ENCODE results near the gene APOL5. TPM values are rescaled to one million over a fixed set of nuclear protein-coding genes. Genes with fewer than 3 reads are reported as not detected.
"Not testable (repeated sequence)": the region's sequence is repeated elsewhere in the genome, so short reads cannot be mapped to it uniquely, and the experiment has no call there.

Gene APOL5
- polyA plus RNA-seq, 1 experiment: 0.14 TPM

GRCh38 chr22:35734517-35734827 is 16.8 kb downstream of the APOL5 start:
- no peak for TF ChIP-seq CTCF (IDR thresholded peaks at IDR 0.05; ENCODE audit: low read depth, low read length)
- POLR2A ChIA-PET: no interaction called here
- Histone ChIP-seq H3K9me3 (ENCODE audit: control insufficient read depth, insufficient read depth, low read length) (no peaks in the 10 kb centered on the region), H3K27ac (ENCODE audit: low read depth, low read length) (no peak overlapping the region), H3K4me3 (ENCODE audit: low read depth, low read length) (no peak overlapping the region), H3K27me3 (ENCODE audit: control insufficient read depth, insufficient read depth, low read length) (no peaks in the 10 kb centered on the region)
- DNase-seq (ENCODE audit: low read depth, low spot score): no peak
- CTCF ChIA-PET: no interaction called here

- no peak for TF ChIP-seq CTCF (IDR thresholded peaks at IDR 0.05; ENCODE audit: low read depth, low read length)
- CTCF ChIA-PET: no interaction called here
Observed at GRCh38 chr22:35735542-35735941, 17.9 kb downstream of the APOL5 start.

DNA sequence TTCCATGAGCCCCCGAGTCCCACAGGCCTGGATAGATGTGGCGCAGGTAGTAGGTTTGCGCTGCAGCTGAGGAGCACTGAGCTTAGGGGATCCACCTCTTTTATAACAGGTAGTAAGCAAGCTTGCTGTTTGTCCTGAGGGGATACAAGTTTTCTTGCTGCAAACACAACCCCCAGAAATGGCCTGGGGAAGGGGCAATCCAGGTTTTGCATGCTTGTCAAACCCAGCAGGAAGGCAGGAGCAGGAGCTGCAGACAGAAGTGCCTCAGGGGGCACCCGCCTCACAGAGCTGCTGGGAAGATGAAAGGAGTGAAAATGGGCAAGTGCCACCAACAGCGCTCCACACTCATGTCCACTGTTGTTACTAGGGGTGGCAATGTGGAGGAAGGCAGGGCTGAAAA is 18.5 kb downstream of the APOL5 start:
- POLR2A ChIA-PET: no interaction called here
- Histone ChIP-seq H3K4me3 (ENCODE audit: low read depth, low read length) (no peak overlapping the region), H3K9me3 (ENCODE audit: control insufficient read depth, insufficient read depth, low read length) (no peaks in the 10 kb centered on the region), H3K27me3 (ENCODE audit: control insufficient read depth, insufficient read depth, low read length) (no peaks in the 10 kb centered on the region), H3K27ac (ENCODE audit: low read depth, low read length) (no peak overlapping the region)
- no peak for TF ChIP-seq CTCF (IDR thresholded peaks at IDR 0.05; ENCODE audit: low read depth, low read length)
- no peak for DNase-seq (ENCODE audit: low read depth, low spot score)
- CTCF ChIA-PET: no interaction called here

More at GRCh38 chr22:35735542-35735941, 17.9 kb downstream of the APOL5 start:
- POLR2A ChIA-PET: no interaction called here
- Histone ChIP-seq H3K27me3 (ENCODE audit: control insufficient read depth, insufficient read depth, low read length) (no peaks in the 10 kb centered on the region), H3K27ac (ENCODE audit: low read depth, low read length) (no peak overlapping the region), H3K9me3 (ENCODE audit: control insufficient read depth, insufficient read depth, low read length) (no peaks in the 10 kb centered on the region), H3K4me3 (ENCODE audit: low read depth, low read length) (no peak overlapping the region)
- DNase-seq (ENCODE audit: low read depth, low spot score): no peak

- H3K27me3 ChIP-seq (ENCODE audit: control insufficient read depth, insufficient read depth, low read length): no peaks in the 10 kb centered on the region
- no peak for DNase-seq (ENCODE audit: low read depth, low spot score)
- POLR2A ChIA-PET: interaction anchor here (0.6 kb wide), 1 partner anchor 47 kb away, joined by 4 read pairs; no protein-coding TSS in a partner anchor
- no peaks in the 10 kb centered on the region for H3K9me3 ChIP-seq (ENCODE audit: control insufficient read depth, insufficient read depth, low read length)
- H3K27ac ChIP-seq (ENCODE audit: low read depth, low read length): no peak overlapping the region
- no peak for TF ChIP-seq CTCF (IDR thresholded peaks at IDR 0.05; ENCODE audit: low read depth, low read length)
- CTCF ChIA-PET: no interaction called here
- H3K4me3 ChIP-seq (ENCODE audit: low read depth, low read length): no peak overlapping the region
Observed at GRCh38 chr22:35736701-35737100, 19.0 kb downstream of the APOL5 start.

- H3K4me3 ChIP-seq (ENCODE audit: low read depth, low read length); H3K27ac ChIP-seq (ENCODE audit: low read depth, low read length); H3K27me3 ChIP-seq (ENCODE audit: control insufficient read depth, insufficient read depth, low read length); CTCF ChIA-PET; H3K9me3 ChIP-seq (ENCODE audit: control insufficient read depth, insufficient read depth, low read length); DNase-seq (ENCODE audit: low read depth, low spot score); POLR2A ChIA-PET: not testable (repeated sequence)
Observed at GRCh38 chr22:35737886-35738285, 20.2 kb downstream of the APOL5 start.
